Activated T-cell treated with anti-CD3 and anti-CD28 coated beads, Interleukin-2, amount 50 U/mL, for 1 hour (primary cell): ENCODE data around the gene PDE5A.
A peak's percentile ranks its signal among the peaks of the same experiment; 100 is the strongest.
"Not testable (repeated sequence)": the region's sequence is repeated elsewhere in the genome, so short reads cannot be mapped to it uniquely, and the experiment has no call there.

Experiments used
- DNase-seq: peaks from one replicate; pipeline ENCODE4 v3.0.0-alpha.2; 2020

PDE5A gene

DNA sequence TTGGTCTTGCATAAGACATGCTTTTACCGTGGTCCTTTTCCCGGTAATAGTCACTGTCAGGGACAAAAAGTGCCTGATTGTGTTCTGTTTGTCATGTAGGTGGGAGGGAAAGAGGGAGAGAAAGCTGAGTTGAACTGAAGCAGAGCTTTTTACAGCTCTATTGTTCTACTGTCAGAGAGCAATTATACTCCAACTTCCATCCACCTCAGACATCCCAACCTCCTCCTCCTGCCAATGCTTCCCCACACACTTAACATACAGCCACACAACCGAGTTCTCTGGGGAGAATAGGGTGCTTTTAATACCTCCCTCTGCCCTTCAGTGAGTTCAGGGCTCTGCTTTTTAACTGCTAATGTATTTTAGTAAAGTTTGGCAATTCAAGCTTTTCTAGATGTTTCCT is 159.6 kb downstream of the PDE5A start:
- not testable (repeated sequence) for DNase-seq

DNA sequence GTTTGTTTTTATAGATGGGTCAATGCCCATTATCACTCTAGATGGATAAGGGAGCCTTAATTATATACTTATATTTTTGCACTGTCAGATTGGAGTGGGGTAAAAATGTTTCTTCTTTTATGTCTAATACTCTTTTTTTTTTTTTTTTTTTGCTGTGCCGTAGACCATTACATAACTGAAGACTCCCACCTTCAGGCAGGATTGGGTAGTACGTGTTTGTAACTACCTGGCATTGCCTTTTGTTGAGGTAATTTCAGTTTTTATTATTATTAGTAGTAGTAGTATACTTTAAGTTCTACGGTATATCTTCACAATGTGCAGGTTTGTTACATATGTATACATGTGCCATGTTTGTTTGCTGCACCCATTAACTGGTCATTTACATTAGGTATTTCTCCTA is 165.9 kb downstream of the PDE5A start:
- not testable (repeated sequence) for DNase-seq

DNA sequence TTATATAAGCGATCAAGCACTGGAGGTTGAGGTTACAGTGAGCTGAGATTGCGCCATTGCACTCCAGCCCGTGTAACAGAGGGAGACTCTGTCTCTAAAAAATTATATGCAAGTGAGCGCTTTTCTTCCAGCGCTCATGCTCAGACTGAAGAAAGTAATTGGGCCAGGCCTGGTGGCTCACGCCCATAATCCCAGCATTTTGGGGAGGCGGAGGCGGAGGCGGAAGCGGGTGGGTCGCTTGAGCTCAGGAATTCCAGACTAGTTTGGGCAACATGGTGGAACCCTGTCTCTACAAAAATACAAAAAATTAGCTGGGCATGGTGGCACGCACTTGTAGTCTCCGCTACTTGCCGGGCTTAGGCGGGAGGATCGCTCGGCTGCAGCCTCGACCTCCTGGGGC is 172.9 kb downstream of the PDE5A start:
- DNase-seq = not testable (repeated sequence)

DNA sequence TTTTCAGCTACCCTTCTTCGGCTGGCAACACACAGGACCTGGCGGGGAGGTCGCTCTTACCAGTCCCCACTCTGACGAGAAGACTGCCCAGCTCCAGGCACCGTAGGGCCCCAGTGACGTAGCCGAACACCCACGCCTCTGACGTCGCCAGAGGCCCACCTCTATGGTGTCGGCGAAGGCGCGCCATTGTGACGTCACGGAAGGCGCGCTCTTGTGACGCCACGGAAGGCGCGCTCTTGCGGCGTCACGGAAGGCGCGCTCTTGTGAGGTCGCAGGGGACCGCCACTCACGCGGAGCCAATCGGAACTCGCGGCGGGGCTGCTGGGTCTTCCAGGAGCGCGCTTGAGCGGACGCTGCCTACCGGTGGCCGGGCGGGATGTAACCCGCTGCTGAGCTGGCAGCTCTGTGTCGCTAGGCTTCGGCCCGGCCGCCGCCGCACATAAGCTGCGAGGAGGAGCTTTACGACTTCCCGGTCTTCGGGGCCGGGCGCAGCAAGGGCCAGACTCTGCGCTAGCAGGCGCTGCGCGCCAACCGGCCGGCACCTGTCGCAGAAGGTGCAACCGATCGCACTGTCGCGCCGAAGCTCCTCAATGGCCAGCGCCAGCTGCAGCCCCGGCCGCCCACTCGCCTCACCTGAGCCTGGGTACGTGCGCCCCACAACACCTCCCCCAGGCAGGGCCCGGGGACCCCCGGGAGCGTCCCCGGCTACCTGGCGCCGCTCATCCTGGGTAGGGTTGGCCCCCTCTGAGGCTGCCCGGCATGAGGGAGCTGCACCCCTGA is 173.9 kb downstream of the PDE5A start:
- peak; percentile 100 for DNase-seq

DNA sequence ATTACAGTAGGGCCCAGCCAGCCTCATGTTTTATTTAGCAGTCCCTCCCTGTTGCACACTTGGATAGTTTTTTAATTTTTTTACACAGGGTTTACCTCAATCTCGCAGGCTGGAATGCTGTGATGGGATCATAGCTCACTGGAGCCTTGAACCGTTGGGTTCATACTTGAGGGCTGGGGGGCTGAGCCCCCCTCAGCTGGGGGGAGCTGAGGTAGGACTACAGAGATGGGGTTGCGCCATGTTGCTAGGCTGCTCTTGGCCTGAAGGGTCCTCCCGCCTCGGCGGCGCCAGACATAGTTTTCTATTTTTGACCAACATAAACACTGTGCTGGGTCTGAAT is 174.5 kb downstream of the PDE5A start:
- DNase-seq = not testable (repeated sequence)

DNA sequence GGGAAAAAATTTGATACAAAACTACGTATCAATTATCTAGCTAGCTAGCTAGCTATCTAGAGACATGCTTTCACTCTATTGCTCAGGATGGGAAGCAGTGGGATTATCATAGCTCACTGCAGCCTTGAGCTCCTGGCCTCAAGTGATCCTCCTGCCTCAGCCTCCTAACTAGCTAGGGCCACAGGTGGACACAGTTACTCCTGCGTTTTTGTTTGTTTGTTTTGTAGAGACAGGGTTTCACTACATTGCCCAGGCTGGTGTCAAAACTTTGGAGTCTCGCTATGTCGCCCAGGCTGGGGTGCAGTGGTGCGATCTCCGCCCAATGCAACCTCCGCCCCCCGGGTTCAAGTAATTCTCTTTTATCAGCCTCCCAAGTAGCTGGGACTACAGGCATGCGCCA is 175.3 kb downstream of the PDE5A start:
- not testable (repeated sequence) for DNase-seq

DNA sequence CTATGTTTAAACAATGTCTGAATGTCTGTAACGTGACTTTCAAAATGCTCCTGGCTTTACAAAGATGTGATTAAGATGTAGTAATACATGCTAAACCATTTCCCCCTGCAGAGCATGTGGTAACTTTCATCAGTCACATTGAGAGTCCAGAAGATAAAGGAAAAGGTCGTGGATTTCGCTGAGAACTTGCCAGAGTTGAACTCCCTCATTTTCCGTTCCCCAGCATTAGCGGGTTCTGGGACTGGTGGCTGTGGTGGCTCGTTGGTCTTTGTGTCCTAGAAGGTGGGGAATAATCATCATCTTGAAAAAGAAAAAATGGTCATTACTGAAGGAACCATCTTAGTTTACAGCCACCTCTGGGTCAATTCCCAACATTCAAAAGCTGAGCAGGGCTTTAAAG is 178.8 kb downstream of the PDE5A start:
- DNase-seq = not testable (repeated sequence)
